GM12878 (cell line): ENCODE results near the gene GOLPH3. TPM values are rescaled to one million over a fixed set of nuclear protein-coding genes. Genes with fewer than 3 reads are reported as not detected.
"Not testable (repeated sequence)": the region's sequence is repeated elsewhere in the genome, so short reads cannot be mapped to it uniquely, and the experiment has no call there.

ENCODE experiments used
- ATAC-seq: fragments of 200-7000 bp; cut with Tn5 transposase; 3 replicates; pipeline ENCODE4 v1.9.1; 2020; ENCODE audit warnings: mild to moderate bottlenecking, moderate library complexity
- BruUV-seq: library from RNA; stranded (reverse); fragments of 400-500 nt; replicated peaks from 2 replicates; lab custom pipeline; 2021; lab: Mats Ljungman, UMichigan
- CTCF ChIA-PET: fragments of 300-600 bp; sonication (Branson Sonifier 250); formaldehyde crosslinking; extraction: SDS; loops from one replicate; lab custom pipeline; 2021; ENCODE audit warnings: inconsistent platforms; lab: Yijun Ruan, JAX
- POLR2A ChIA-PET: fragments of 350-600 bp; formaldehyde crosslinking; extraction: SDS; loops from one replicate; lab custom pipeline; 2021; ENCODE audit warnings: inconsistent platforms; lab: Charles Lee
- RAD21 ChIA-PET: fragments of 300-600 bp; sonication (Branson Sonifier 250); formaldehyde crosslinking; loops from one replicate; lab custom pipeline; 2023; ENCODE audit warnings: antibody characterized with exemption; ENCODE audit not compliant: unreplicated experiment; lab: Charles Lee
- SMC1A ChIA-PET: fragments of 300-600 bp; sonication (Branson Sonifier 250); formaldehyde crosslinking; loops from one replicate; lab custom pipeline; 2023; ENCODE audit not compliant: unreplicated experiment, uncharacterized antibody; lab: Charles Lee
- DNase-seq: peaks from one replicate; pipeline ENCODE4 v3.0.0-alpha.2; 2011; ENCODE audit warnings: low read depth, low spot score
- FAIRE-seq: peaks from 3 replicates; lab custom pipeline; 2011; peaks lifted over from hg19 to GRCh38; lab: Jason Lieb, UNC
- H2AFZ ChIP-seq: 2 replicates; pipeline ENCODE4 v1.6.0; 2011; ENCODE audit warnings: low read depth, low read length, control low read depth; ENCODE audit not compliant: control insufficient read depth
- H3K27ac ChIP-seq: 2 replicates; pipeline ENCODE4 v1.5.1; 2011; ENCODE audit warnings: control low read depth; ENCODE audit not compliant: control insufficient read depth, insufficient read depth
- H3K27me3 ChIP-seq, 2 experiments: replicated peaks in 1 of 2; 2 replicates each; pipeline versions ENCODE4 v1.6.0 to v1.6.1; 2011; ENCODE audit warnings: low read length in 1 of 2; ENCODE audit not compliant: control insufficient read depth in 2 of 2, insufficient read depth in 2 of 2
- H3K36me3 ChIP-seq, 2 experiments: 2 replicates each; pipeline ENCODE4 v1.5.1; 2011; ENCODE audit warnings: low read length in 1 of 2; ENCODE audit not compliant: control insufficient read depth in 2 of 2, insufficient read depth in 2 of 2
- H3K4me1 ChIP-seq: 2 replicates; pipeline ENCODE4 v1.6.1; 2011; ENCODE audit warnings: mild to moderate bottlenecking, low read length, moderate library complexity, mixed read lengths; ENCODE audit not compliant: control insufficient read depth, insufficient read depth
- H3K4me2 ChIP-seq: 2 replicates; pipeline ENCODE4 v1.6.0; 2011; ENCODE audit warnings: control low read depth; ENCODE audit not compliant: control insufficient read depth, insufficient read depth
- H3K4me3 ChIP-seq: fragments of 200-600 bp; sonication (generic); 2 replicates; pipeline ENCODE4 v1.5.1; 2016
- H3K79me2 ChIP-seq: 2 replicates; pipeline ENCODE4 v1.6.0; 2011; ENCODE audit warnings: low read length; ENCODE audit not compliant: control insufficient read depth, insufficient read depth
- H3K9ac ChIP-seq: 2 replicates; pipeline ENCODE4 v1.8.0; 2011; ENCODE audit warnings: low read length, control low read depth, mixed read lengths; ENCODE audit not compliant: control insufficient read depth, insufficient read depth
- H3K9me3 ChIP-seq: replicated peaks from 3 replicates; pipeline ENCODE4 v1.5.1; 2011; ENCODE audit warnings: mild to moderate bottlenecking, low read length; ENCODE audit not compliant: control insufficient read depth, insufficient read depth
- H4K20me1 ChIP-seq: 2 replicates; pipeline ENCODE4 v1.6.0; 2011; ENCODE audit not compliant: control insufficient read depth, insufficient read depth
- EED ChIP-seq: sonication (generic); IDR thresholded peaks from 2 replicates; pipeline ENCODE4 v1.6.1; 2016; ENCODE audit warnings: antibody characterized with exemption, low read depth
- IKZF2 ChIP-seq, 2 experiments: fragments of 450-650 bp; IDR thresholded peaks; 2 replicates each; pipeline ENCODE4 v1.6.1; 2017; ENCODE audit warnings: mild to moderate bottlenecking in 2 of 2, moderate library complexity in 2 of 2
- NBN ChIP-seq: fragments of 450-650 bp; IDR thresholded peaks from 2 replicates; pipeline ENCODE4 v1.6.1; 2016
- WGBS: methylation state at CpG from one replicate; pipeline ENCODE4 v1.1.6; 2016; ENCODE audit warnings: low lambda C conversion rate; ENCODE audit not compliant: insufficient replicate concordance, insufficient coverage; ENCODE audit errors: missing lambda C conversion rate; 5-methylcytosine and 5-hydroxymethylcytosine counted together
- in situ Hi-C: fragments of 300-500 bp; cut with MboI; formaldehyde crosslinking; loops from 9 replicates; pipeline ENCODE4 v1.14.3; 2018; ENCODE audit warnings: mixed read lengths
- intact Hi-C: fragments of 100-400 bp; cut with micrococcal nuclease; formaldehyde crosslinking; loops from one replicate; pipeline ENCODE4 v1.14.2; 2022; ENCODE audit not compliant: unreplicated experiment
- polyA plus RNA-seq, 11 experiments: library from polyadenylated mRNA; depleted of rRNA in 4 of 11; unstranded in 6 of 11; stranded (reverse) in 5 of 11; fragments of >200 nt; fragmentation: Nextera tagmentation in 4 of 11; fragmentation: Illumina TruSeq in 1 of 11; extraction: Ambion mirVana in 4 of 11; extraction: Trizol in 1 of 11; gene quantifications; 1 replicate in 1 of 11; 2 replicates in 10 of 11; pipeline versions ENCODE4 v1.2.1 to v1.2.3, GENCODE V29; 2011 to 2016; ENCODE audit warnings: inconsistent platforms in 2 of 11, missing spikeins in 2 of 11, low read depth in 1 of 11
- total RNA-seq, 4 experiments: library from RNA; depleted of rRNA in 3 of 4; stranded (reverse); fragments of >200 nt in 3 of 4; fragmentation: Illumina TruSeq in 1 of 4; extraction: Trizol in 1 of 4; gene quantifications; 2 replicates each; pipeline versions ENCODE4 v1.2.1 to v1.2.3, GENCODE V29; 2013 to 2021
- TF ChIP-seq, protein P1 (sequence below): fragments of 450-650 bp; IDR thresholded peaks from 2 replicates; pipeline ENCODE4 v1.6.1; 2016; ENCODE audit warnings: mild to moderate bottlenecking, moderate library complexity, borderline replicate concordance
- TF ChIP-seq, protein P2 (sequence below): fragments of 450-650 bp; IDR thresholded peaks from 2 replicates; pipeline ENCODE4 v1.6.1; 2016; ENCODE audit warnings: mild to moderate bottlenecking

GOLPH3 gene
- total and polyA plus RNA-seq, 10 of the 15 experiments (the other 5 are each of a cell fraction or from before 2014, with no cell fraction given): 14.0 to 79.7 (median 43.2) TPM

DNA sequence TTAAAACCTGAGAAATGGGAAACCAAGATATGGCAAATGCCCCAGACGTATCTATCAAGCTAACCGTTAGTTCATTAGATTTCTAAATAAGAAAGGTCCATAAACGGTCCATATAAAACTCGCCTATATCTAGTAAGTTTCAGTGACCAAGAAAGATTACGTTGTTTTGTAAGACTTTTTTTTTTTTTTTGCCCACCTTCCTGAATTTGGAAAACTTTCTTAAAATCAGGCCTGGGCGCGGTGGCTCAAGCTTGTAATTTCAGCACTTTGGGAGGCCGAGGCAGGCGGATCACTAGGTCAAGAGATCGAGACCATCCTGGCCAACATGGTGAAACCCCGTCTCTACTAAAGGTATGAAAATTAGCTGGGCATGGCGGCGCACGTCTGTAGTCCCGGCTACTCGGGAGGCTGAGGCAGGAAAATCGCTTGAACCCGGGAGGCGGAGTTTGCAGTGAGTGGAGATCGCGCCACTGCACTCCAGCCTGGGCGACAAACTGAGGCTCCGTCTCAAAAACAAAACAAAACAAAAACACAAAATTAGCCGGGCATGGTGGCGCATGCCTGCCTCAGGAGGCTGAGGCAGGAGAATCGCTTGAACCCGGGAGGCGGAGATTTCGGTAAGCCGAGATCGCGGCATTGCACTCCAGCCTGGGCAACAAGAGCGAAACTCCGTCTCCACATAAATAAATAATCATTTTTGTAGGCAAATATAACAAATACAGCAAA lies 1.8 kb downstream of the GOLPH3 start:
- TF ChIP-seq EED (0 out of 2 replicates have a peak, but pooled peaks have one; percentile 29), NBN (peak; percentile 49; the same call in 1 of the 2 replicates), IKZF2 (IDR thresholded peaks at IDR 0.05) (peak in 1 of 2 experiments; percentile 11; a peak in 2 of 4 replicates)
- TF ChIP-seq, protein P1, sequence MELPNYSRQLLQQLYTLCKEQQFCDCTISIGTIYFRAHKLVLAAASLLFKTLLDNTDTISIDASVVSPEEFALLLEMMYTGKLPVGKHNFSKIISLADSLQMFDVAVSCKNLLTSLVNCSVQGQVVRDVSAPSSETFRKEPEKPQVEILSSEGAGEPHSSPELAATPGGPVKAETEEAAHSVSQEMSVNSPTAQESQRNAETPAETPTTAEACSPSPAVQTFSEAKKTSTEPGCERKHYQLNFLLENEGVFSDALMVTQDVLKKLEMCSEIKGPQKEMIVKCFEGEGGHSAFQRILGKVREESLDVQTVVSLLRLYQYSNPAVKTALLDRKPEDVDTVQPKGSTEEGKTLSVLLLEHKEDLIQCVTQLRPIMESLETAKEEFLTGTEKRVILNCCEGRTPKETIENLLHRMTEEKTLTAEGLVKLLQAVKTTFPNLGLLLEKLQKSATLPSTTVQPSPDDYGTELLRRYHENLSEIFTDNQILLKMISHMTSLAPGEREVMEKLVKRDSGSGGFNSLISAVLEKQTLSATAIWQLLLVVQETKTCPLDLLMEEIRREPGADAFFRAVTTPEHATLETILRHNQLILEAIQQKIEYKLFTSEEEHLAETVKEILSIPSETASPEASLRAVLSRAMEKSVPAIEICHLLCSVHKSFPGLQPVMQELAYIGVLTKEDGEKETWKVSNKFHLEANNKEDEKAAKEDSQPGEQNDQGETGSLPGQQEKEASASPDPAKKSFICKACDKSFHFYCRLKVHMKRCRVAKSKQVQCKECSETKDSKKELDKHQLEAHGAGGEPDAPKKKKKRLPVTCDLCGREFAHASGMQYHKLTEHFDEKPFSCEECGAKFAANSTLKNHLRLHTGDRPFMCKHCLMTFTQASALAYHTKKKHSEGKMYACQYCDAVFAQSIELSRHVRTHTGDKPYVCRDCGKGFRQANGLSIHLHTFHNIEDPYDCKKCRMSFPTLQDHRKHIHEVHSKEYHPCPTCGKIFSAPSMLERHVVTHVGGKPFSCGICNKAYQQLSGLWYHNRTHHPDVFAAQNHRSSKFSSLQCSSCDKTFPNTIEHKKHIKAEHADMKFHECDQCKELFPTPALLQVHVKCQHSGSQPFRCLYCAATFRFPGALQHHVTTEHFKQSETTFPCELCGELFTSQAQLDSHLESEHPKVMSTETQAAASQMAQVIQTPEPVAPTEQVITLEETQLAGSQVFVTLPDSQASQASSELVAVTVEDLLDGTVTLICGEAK: peak; percentile 70
- TF ChIP-seq, protein P2, sequence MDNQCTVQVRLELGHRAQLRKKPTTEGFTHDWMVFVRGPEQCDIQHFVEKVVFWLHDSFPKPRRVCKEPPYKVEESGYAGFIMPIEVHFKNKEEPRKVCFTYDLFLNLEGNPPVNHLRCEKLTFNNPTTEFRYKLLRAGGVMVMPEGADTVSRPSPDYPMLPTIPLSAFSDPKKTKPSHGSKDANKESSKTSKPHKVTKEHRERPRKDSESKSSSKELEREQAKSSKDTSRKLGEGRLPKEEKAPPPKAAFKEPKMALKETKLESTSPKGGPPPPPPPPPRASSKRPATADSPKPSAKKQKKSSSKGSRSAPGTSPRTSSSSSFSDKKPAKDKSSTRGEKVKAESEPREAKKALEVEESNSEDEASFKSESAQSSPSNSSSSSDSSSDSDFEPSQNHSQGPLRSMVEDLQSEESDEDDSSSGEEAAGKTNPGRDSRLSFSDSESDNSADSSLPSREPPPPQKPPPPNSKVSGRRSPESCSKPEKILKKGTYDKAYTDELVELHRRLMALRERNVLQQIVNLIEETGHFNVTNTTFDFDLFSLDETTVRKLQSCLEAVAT: peak; percentile 42; the same call in 1 of the 2 replicates
- in situ Hi-C loops, H3K9me3 ChIP-seq, H3K4me1 ChIP-seq, FAIRE-seq, DNase-seq, H3K27me3 ChIP-seq, H4K20me1 ChIP-seq, H2AFZ ChIP-seq: not testable (repeated sequence)
- POLR2A ChIA-PET: interaction anchor here (0.7 to 2.8 kb wide), 4 partner anchors 8 to 31 kb away, joined by 3 to 22 read pairs (median 4); no protein-coding TSS in a partner anchor
- peak overlapping the region; percentile 99 for H3K9ac ChIP-seq
- H3K79me2 ChIP-seq: peaks cover 74% of the 10 kb centered on the region
- intact Hi-C loops: loop anchor here (5.0 kb wide), 3 partner anchors 155 to 365 kb away; partner anchors contain the start of gene ZFR
- RAD21 ChIA-PET: interaction anchor here (0.7 to 2.7 kb wide), 3 partner anchors 8 to 60 kb away, joined by 3 to 12 read pairs (median 5); no protein-coding TSS in a partner anchor
- CTCF ChIA-PET: interaction anchor here (0.7 to 1.2 kb wide), 3 partner anchors 15 to 613 kb away, joined by 3 read pairs; no protein-coding TSS in a partner anchor
- H3K4me3 ChIP-seq: peak overlapping the region; percentile 95
- SMC1A ChIA-PET: interaction anchor here (0.7 to 1.8 kb wide), 4 partner anchors 9 to 157 kb away, joined by 3 to 6 read pairs (median 4); no protein-coding TSS in a partner anchor
- ATAC-seq: peak; percentile 5
- H3K27ac ChIP-seq: peak overlapping the region; percentile 98
- under 1% methylated on average over 34 of the region's 34 CpGs for WGBS
- TSS peak; percentile 57 for BruUV-seq
- H3K36me3 ChIP-seq: peaks cover 0 to 13% of the 10 kb centered on the region in 2 experiments
- peak overlapping the region; percentile 40 for H3K4me2 ChIP-seq
